HepG2 (cell line): ENCODE results near the gene CMTM1. TPM values are rescaled to one million over a fixed set of nuclear protein-coding genes. Genes with fewer than 3 reads are reported as not detected.

Source experiments
- ATAC-seq: fragments of 200-7000 bp; cut with Tn5 transposase; 3 replicates; pipeline ENCODE4 v1.9.1; 2020; ENCODE audit warnings: mild to moderate bottlenecking, moderate library complexity
- BruUV-seq: library from RNA; stranded (reverse); fragments of 400-500 nt; replicated peaks from 2 replicates; lab custom pipeline; 2021; lab: Mats Ljungman, UMichigan
- CTCF ChIA-PET: fragments of 300-600 bp; formaldehyde crosslinking; extraction: SDS; loops from one replicate; lab custom pipeline; 2021; ENCODE audit warnings: low total read pairs, inconsistent platforms, low intra/inter-chr PET ratio; lab: Yijun Ruan, JAX
- POLR2A ChIA-PET: fragments of 350-600 bp; sonication (Branson Sonifier 250); formaldehyde crosslinking; loops from one replicate; lab custom pipeline; 2020; ENCODE audit warnings: antibody characterized with exemption, inconsistent platforms; lab: Yijun Ruan, JAX
- DNase-seq: peaks from one replicate; pipeline ENCODE4 v3.0.0-alpha.2; 2015; ENCODE audit warnings: low spot score
- FAIRE-seq: peaks from 3 replicates; lab custom pipeline; 2011; peaks lifted over from hg19 to GRCh38; lab: Jason Lieb, UNC
- H2AFZ ChIP-seq: one replicate; pipeline ENCODE4 v1.6.1; 2011; ENCODE audit warnings: low read length, inconsistent platforms
- H3K27ac ChIP-seq: fragments of 300-600 bp; 3 replicates; pipeline ENCODE4 v1.8.0; 2011; ENCODE audit warnings: mixed run types, mild to moderate bottlenecking, mixed read lengths, low read length, inconsistent platforms; ENCODE audit not compliant: insufficient read depth; ENCODE audit errors: extremely low read length
- H3K27me3 ChIP-seq, 2 experiments: fragments of 200-600 bp in 1 of 2; 2 replicates in 1 of 2; 3 replicates in 1 of 2; pipeline versions ENCODE4 v1.6.0 to v1.8.0; 2011; ENCODE audit warnings: low read length in 2 of 2, mild to moderate bottlenecking in 2 of 2, moderate library complexity in 2 of 2, inconsistent platforms in 1 of 2; ENCODE audit not compliant: insufficient read depth in 2 of 2, control insufficient read depth in 1 of 2
- H3K36me3 ChIP-seq, 2 experiments: fragments of 200-600 bp in 1 of 2; replicated peaks in 1 of 2; 2 replicates in 1 of 2; 3 replicates in 1 of 2; pipeline versions ENCODE4 v1.5.1 to v1.8.0; 2011; ENCODE audit warnings: low read length in 2 of 2, inconsistent platforms in 1 of 2; ENCODE audit not compliant: insufficient read depth in 2 of 2, control insufficient read depth in 1 of 2
- H3K4me1 ChIP-seq: 2 replicates; pipeline ENCODE4 v1.5.1; 2012; ENCODE audit warnings: low read length, inconsistent platforms; ENCODE audit not compliant: insufficient read depth
- H3K4me2 ChIP-seq: 2 replicates; pipeline ENCODE4 v1.6.0; 2011; ENCODE audit warnings: low read depth, low read length, inconsistent platforms
- H3K4me3 ChIP-seq, 3 experiments: fragments of 200-600 bp in 1 of 3; sonication (generic), shearing (Covaris generic) in 1 of 3; replicated peaks in 1 of 3; 2 replicates each; pipeline ENCODE4 v1.5.1; 2011 to 2016; ENCODE audit warnings: low read length in 3 of 3, inconsistent platforms in 2 of 3, low read depth in 2 of 3, mild to moderate bottlenecking in 2 of 3, control low read depth in 1 of 3, mixed read lengths in 1 of 3; ENCODE audit not compliant: insufficient read depth in 1 of 3
- H3K79me2 ChIP-seq: one replicate; pipeline ENCODE4 v1.6.1; 2011; ENCODE audit warnings: low read length, inconsistent platforms; ENCODE audit not compliant: insufficient read depth
- H3K9ac ChIP-seq: 2 replicates; pipeline ENCODE4 v1.6.0; 2011; ENCODE audit warnings: mild to moderate bottlenecking, low read depth, low read length, inconsistent platforms; ENCODE audit not compliant: insufficient read depth
- H3K9me3 ChIP-seq: 2 replicates; pipeline ENCODE4 v1.5.1; 2012; ENCODE audit warnings: mild to moderate bottlenecking, low read length
- H4K20me1 ChIP-seq: 2 replicates; pipeline ENCODE4 v1.6.0; 2011; ENCODE audit warnings: inconsistent platforms, mild to moderate bottlenecking, low read length, moderate library complexity; ENCODE audit not compliant: insufficient read depth
- ERF ChIP-seq: IDR thresholded peaks from 2 replicates; pipeline ENCODE4 v1.6.1; 2018; ENCODE audit warnings: missing biosample characterization, missing genetic modification reagents
- ISL2 ChIP-seq: sonication (generic); formaldehyde crosslinking; IDR thresholded peaks from 2 replicates; pipeline ENCODE4 v1.5.0; 2020; ENCODE audit warnings: missing genetic modification reagents
- MBD4 ChIP-seq: IDR thresholded peaks from 2 replicates; pipeline ENCODE4 v1.6.1; 2012; ENCODE audit warnings: low read length, inconsistent platforms, borderline replicate concordance
- NFAT5 ChIP-seq: sonication (generic); formaldehyde crosslinking; IDR thresholded peaks from 2 replicates; pipeline ENCODE4 v1.4.0; 2020; ENCODE audit warnings: missing genetic modification reagents
- NFIC ChIP-seq: IDR thresholded peaks from 2 replicates; pipeline ENCODE4 v1.6.1; 2012; ENCODE audit warnings: mild to moderate bottlenecking, low read length, inconsistent platforms
- POGZ ChIP-seq: sonication (generic); formaldehyde crosslinking; IDR thresholded peaks from 2 replicates; pipeline ENCODE4 v1.4.0; 2020; ENCODE audit warnings: mild to moderate bottlenecking, missing genetic modification reagents
- RFX1 ChIP-seq: fragments of 450-650 bp; IDR thresholded peaks from 2 replicates; pipeline ENCODE4 v1.6.1; 2017
- SNAI1 ChIP-seq: sonication (generic); formaldehyde crosslinking; IDR thresholded peaks from 2 replicates; pipeline ENCODE4 v1.5.0; 2020; ENCODE audit warnings: mild to moderate bottlenecking, missing genetic modification reagents, borderline replicate concordance
- SP4 ChIP-seq: sonication (generic); formaldehyde crosslinking; IDR thresholded peaks from 2 replicates; pipeline ENCODE4 v1.8.1; 2023; ENCODE audit warnings: mild to moderate bottlenecking, missing genetic modification reagents
- ZBTB7B ChIP-seq: sonication (generic); formaldehyde crosslinking; IDR thresholded peaks from 2 replicates; pipeline ENCODE4 v1.4.0; 2020; ENCODE audit warnings: missing genetic modification reagents
- ZC3H13 ChIP-seq: sonication (generic); formaldehyde crosslinking; IDR thresholded peaks from 2 replicates; pipeline ENCODE4 v1.8.1; 2023; ENCODE audit warnings: mild to moderate bottlenecking, missing genetic modification reagents, moderate library complexity
- ZNF367 ChIP-seq: sonication (generic); formaldehyde crosslinking; IDR thresholded peaks from 2 replicates; pipeline ENCODE4 v1.4.0; 2020; ENCODE audit warnings: missing genetic modification reagents, borderline replicate concordance
- ZNF564 ChIP-seq: sonication (generic); formaldehyde crosslinking; IDR thresholded peaks from 2 replicates; pipeline ENCODE4 v1.8.1; 2023; ENCODE audit warnings: mild to moderate bottlenecking, missing genetic modification reagents
- ZNF580 ChIP-seq: IDR thresholded peaks from 2 replicates; pipeline ENCODE4 v1.6.1; 2016; ENCODE audit warnings: low read depth, borderline replicate concordance
- ZSCAN12 ChIP-seq: sonication (generic); formaldehyde crosslinking; IDR thresholded peaks from 2 replicates; pipeline ENCODE4 v1.9.0; 2021; ENCODE audit warnings: mild to moderate bottlenecking, missing genetic modification reagents
- WGBS: methylation state at CpG from one replicate; pipeline ENCODE4 v1.1.6; 2017; ENCODE audit warnings: low lambda C conversion rate; 5-methylcytosine and 5-hydroxymethylcytosine counted together
- in situ Hi-C: cut with HindIII; loops from 2 replicates; pipeline ENCODE4 v1.10.0; 2017; ENCODE audit warnings: low pct_unique_long_range_greater_than_20kb; ENCODE audit not compliant: extremely low pct_ligation_motif_present
- intact Hi-C: fragments of 100-400 bp; cut with micrococcal nuclease; formaldehyde crosslinking; loops from one replicate; pipeline ENCODE4 v1.10.0; 2022; ENCODE audit not compliant: unreplicated experiment
- polyA plus RNA-seq, 8 experiments: library from polyadenylated mRNA; depleted of rRNA in 3 of 8; stranded (reverse) in 7 of 8; unstranded in 1 of 8; fragments of >200 nt; fragmentation: Illumina TruSeq in 4 of 8; extraction: Trizol in 4 of 8; gene quantifications; 2 replicates each; pipeline versions ENCODE4 v1.2.1 to v1.2.3, GENCODE V29; 2011 to 2016; ENCODE audit warnings: low read depth in 4 of 8, missing spikeins in 1 of 8, mixed read lengths in 1 of 8; ENCODE audit not compliant: insufficient read depth in 1 of 8
- total RNA-seq, 5 experiments: library from RNA; depleted of rRNA; stranded (reverse); fragments of >200 nt; fragmentation: Illumina TruSeq; extraction: Trizol; gene quantifications; 2 replicates each; pipeline ENCODE4 v1.2.3, GENCODE V29; 2016; ENCODE audit warnings: low read depth in 1 of 5
- TF ChIP-seq, protein P1 (sequence below): sonication (generic); formaldehyde crosslinking; IDR thresholded peaks from 2 replicates; pipeline ENCODE4 v1.8.1; 2022; ENCODE audit warnings: mild to moderate bottlenecking, missing genetic modification reagents
- TF ChIP-seq, protein P2 (sequence below): sonication (generic); formaldehyde crosslinking; IDR thresholded peaks from 2 replicates; pipeline ENCODE4 v1.4.0; 2020; ENCODE audit warnings: missing genetic modification reagents

The CMTM1 gene
- total and polyA plus RNA-seq, 2 of the 13 experiments (the other 11 are each of a cell fraction or from before 2014, with no cell fraction given), result 1.7 to 2.9 TPM

- Histone ChIP-seq H3K27me3 (no peaks in the 10 kb centered on the region), H3K27ac (peak overlapping the region; percentile 54), H3K4me2 (peak overlapping the region; percentile 83), H3K9me3 (no peaks in the 10 kb centered on the region), H3K4me1 (peaks cover 55% of the 10 kb centered on the region), H3K9ac (peak overlapping the region; percentile 81), H4K20me1 (peaks cover 13% of the 10 kb centered on the region; the same call in 1 of the 2 replicates), H3K36me3 (peaks cover 15 to 22% of the 10 kb centered on the region in 2 experiments), H3K4me3 (peak overlapping the region; percentile 81 to 87 (median 86); a peak in 5 of 6 replicates), H3K79me2 (peaks cover 9% of the 10 kb centered on the region), H2AFZ (no peak overlapping the region)
- in situ Hi-C loops (loop anchor here (5.0 kb wide), 2 partner anchors 86 to 261 kb away; no protein-coding TSS in a partner anchor), intact Hi-C loops (loop anchor here (2.0 kb wide), 2 partner anchors 53 to 89 kb away; partner anchors contain the start of gene CKLF)
- ChIA-PET POLR2A (no interaction called here), CTCF (interaction anchor here (3.0 kb wide), 1 partner anchor 45 kb away, joined by 12 read pairs; no protein-coding TSS in a partner anchor)
- DNase-seq (no peak), ATAC-seq (no peak), FAIRE-seq (no peak)
- BruUV-seq, result TSS peak; percentile 60
- 72% methylated on average over 10 of the region's 10 CpGs for WGBS
- 0 out of 2 replicates have a peak, but pooled peaks have one; percentile 16 for TF ChIP-seq POGZ (CRISPR knock-in tag)
- no peak for TF ChIP-seq ZSCAN12 (CRISPR knock-in tag)
- TF ChIP-seq ZNF367 (CRISPR knock-in tag), result no peak
- TF ChIP-seq ZBTB7B, result 0 out of 2 replicates have a peak, but pooled peaks have one; percentile 1
- TF ChIP-seq, protein P1, sequence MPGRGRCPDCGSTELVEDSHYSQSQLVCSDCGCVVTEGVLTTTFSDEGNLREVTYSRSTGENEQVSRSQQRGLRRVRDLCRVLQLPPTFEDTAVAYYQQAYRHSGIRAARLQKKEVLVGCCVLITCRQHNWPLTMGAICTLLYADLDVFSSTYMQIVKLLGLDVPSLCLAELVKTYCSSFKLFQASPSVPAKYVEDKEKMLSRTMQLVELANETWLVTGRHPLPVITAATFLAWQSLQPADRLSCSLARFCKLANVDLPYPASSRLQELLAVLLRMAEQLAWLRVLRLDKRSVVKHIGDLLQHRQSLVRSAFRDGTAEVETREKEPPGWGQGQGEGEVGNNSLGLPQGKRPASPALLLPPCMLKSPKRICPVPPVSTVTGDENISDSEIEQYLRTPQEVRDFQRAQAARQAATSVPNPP, result no peak
- no peak for TF ChIP-seq ZNF564
- TF ChIP-seq, protein P2, sequence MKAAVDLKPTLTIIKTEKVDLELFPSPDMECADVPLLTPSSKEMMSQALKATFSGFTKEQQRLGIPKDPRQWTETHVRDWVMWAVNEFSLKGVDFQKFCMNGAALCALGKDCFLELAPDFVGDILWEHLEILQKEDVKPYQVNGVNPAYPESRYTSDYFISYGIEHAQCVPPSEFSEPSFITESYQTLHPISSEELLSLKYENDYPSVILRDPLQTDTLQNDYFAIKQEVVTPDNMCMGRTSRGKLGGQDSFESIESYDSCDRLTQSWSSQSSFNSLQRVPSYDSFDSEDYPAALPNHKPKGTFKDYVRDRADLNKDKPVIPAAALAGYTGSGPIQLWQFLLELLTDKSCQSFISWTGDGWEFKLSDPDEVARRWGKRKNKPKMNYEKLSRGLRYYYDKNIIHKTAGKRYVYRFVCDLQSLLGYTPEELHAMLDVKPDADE (CRISPR knock-in tag), result no peak
- TF ChIP-seq ERF (CRISPR knock-in tag), result no peak
- no peak for TF ChIP-seq NFAT5
- no peak for TF ChIP-seq ZC3H13 (CRISPR knock-in tag)
- no peak for TF ChIP-seq ZNF580 (CRISPR knock-in tag)
- 0 out of 2 replicates have a peak, but pooled peaks have one; percentile 25 for TF ChIP-seq SP4
- TF ChIP-seq RFX1, result no peak
- no peak for TF ChIP-seq MBD4
- 0 out of 2 replicates have a peak, but pooled peaks have one; percentile 44 for TF ChIP-seq SNAI1 (CRISPR knock-in tag)
- TF ChIP-seq NFIC, result no peak
- no peak for TF ChIP-seq ISL2 (CRISPR knock-in tag)
Observed at GRCh38 chr16:66605979-66606751, 39.9 kb downstream of the CMTM1 start.
